D721Med (cell line): ENCODE results near the gene HSFX2.
"Not testable (repeated sequence)": the region's sequence is repeated elsewhere in the genome, so short reads cannot be mapped to it uniquely, and the experiment has no call there.

Experiments used
- DNase-seq: peaks from one replicate; pipeline ENCODE4 v3.0.0; 2011; ENCODE audit warnings: low spot score; ENCODE audit not compliant: insufficient read length
- FAIRE-seq: peaks from 2 replicates; lab custom pipeline; 2011; peaks lifted over from hg19 to GRCh38; lab: Jason Lieb, UNC
- CTCF ChIP-seq: IDR thresholded peaks from 2 replicates; pipeline ENCODE4 v1.5.1; 2012; ENCODE audit warnings: mild to moderate bottlenecking, control low read depth; ENCODE audit not compliant: insufficient read depth; ENCODE audit errors: missing control alignments

The HSFX2 gene

GRCh38 chrX:149572743-149573142 is 22.4 kb downstream of the HSFX2 start:
- FAIRE-seq (no peak), DNase-seq (no peak)
- no peak for TF ChIP-seq CTCF

GRCh38 chrX:149571770-149572169 is 23.3 kb downstream of the HSFX2 start:
- FAIRE-seq (no peak), DNase-seq (no peak)
- no peak for TF ChIP-seq CTCF

GRCh38 chrX:149570668-149571067 is 24.4 kb downstream of the HSFX2 start:
- no peak for DNase-seq
- no peak for TF ChIP-seq CTCF
- no peak for FAIRE-seq

- no peak for FAIRE-seq
- no peak for TF ChIP-seq CTCF
Observed at GRCh38 chrX:149569770-149570169, 25.3 kb downstream of the HSFX2 start.

GRCh38 chrX:149568701-149569296 is 26.3 kb downstream of the HSFX2 start:
- no peak for FAIRE-seq
- DNase-seq: no peak

More at GRCh38 chrX:149569770-149570169, 25.3 kb downstream of the HSFX2 start:
- DNase-seq: no peak

GRCh38 chrX:149567621-149568417 is 27.3 kb downstream of the HSFX2 start:
- no peak for TF ChIP-seq CTCF
- DNase-seq: no peak
- no peak for FAIRE-seq

More at GRCh38 chrX:149568701-149569296, 26.3 kb downstream of the HSFX2 start:
- TF ChIP-seq CTCF: no peak

- no peak for TF ChIP-seq CTCF
- DNase-seq: no peak
- no peak for FAIRE-seq
Observed at GRCh38 chrX:149563359-149563758, 31.8 kb downstream of the HSFX2 start.

- not testable (repeated sequence) for FAIRE-seq, DNase-seq
Observed at GRCh38 chrX:149555251-149555650, 39.9 kb downstream of the HSFX2 start.

GRCh38 chrX:149551939-149552248 is 43.2 kb downstream of the HSFX2 start:
- FAIRE-seq, DNase-seq: not testable (repeated sequence)

GRCh38 chrX:149551245-149551938 is 43.7 kb downstream of the HSFX2 start:
- not testable (repeated sequence) for DNase-seq, FAIRE-seq
